ENCODE measurements around the gene ANKRA2.

Gene ANKRA2

DNA sequence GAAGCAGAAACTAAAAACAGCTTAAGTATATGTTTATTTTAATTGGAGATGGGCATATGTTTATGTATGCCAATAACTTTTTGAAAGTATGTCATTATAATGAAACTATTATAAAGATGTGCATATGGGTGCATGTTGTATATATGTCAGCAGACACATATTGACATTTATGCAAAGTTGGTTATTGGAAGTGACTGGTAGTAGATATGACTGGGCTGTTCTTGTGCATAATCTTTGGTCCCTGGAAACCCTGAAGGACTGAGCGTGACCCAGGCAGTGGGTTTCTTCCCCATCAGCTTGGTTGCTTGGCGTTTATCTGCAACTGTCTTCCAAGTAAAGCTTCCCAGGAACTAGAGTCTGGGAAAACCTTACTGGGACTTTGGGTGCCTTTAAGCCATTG is 25.7 kb downstream of the ANKRA2 start:
- Histone ChIP-seq H3K79me1 (ENCODE audit: low read length) (no peaks in the 10 kb centered on the region), H4K8ac (ENCODE audit: low read depth, low read length) (no peak overlapping the region), H4K91ac (ENCODE audit: low read depth, low read length) (no peak overlapping the region), H3K36me3 (ENCODE audit: control insufficient read depth in 1 of 2, insufficient read depth in 2 of 2, low read length in 2 of 2) (no peaks in the 10 kb centered on the region), H2AFZ (ENCODE audit: insufficient read depth, low read length, poor library complexity) (no peak overlapping the region), H3K9me3 (ENCODE audit: insufficient read depth, low read depth, low read length) (no peaks in the 10 kb centered on the region), H2BK12ac (ENCODE audit: low read length) (no peak overlapping the region), H3K79me2 (ENCODE audit: control insufficient read depth, insufficient read depth, low read length, poor library complexity) (no peaks in the 10 kb centered on the region), H3K18ac (ENCODE audit: low read length) (no peak overlapping the region), H2BK120ac (ENCODE audit: insufficient read depth, low read length, poor library complexity) (no peak overlapping the region), H3K27me3 (ENCODE audit: insufficient read depth, low read length) (no peaks in the 10 kb centered on the region), H3K4ac (ENCODE audit: low read depth, low read length) (no peak overlapping the region), H3K4me1 (ENCODE audit: control insufficient read depth in 1 of 2, insufficient read depth in 2 of 2, low read length in 2 of 2) (no peaks in the 10 kb centered on the region), H3K4me3 (ENCODE audit: low read depth, low read length) (no peak overlapping the region), H3K4me2 (ENCODE audit: low read length) (no peak overlapping the region), H3K27ac (ENCODE audit: low read depth, low read length) (no peak overlapping the region), H3K9ac (ENCODE audit: low read length) (no peak overlapping the region), H2AK5ac (ENCODE audit: low read length) (no peak overlapping the region), H3K14ac (ENCODE audit: low read length) (no peak overlapping the region), H2BK5ac (ENCODE audit: low read depth, low read length, poor library complexity) (no peak overlapping the region), H4K12ac (ENCODE audit: low read depth, low read length) (no peak overlapping the region), H3K23ac (ENCODE audit: low read length) (no peak overlapping the region)
- no peak for DNase-seq
- no CpG with 5 or more reads among the region's 2 CpGs for WGBS (ENCODE audit: extremely low coverage, insufficient coverage, insufficient read length)

DNA sequence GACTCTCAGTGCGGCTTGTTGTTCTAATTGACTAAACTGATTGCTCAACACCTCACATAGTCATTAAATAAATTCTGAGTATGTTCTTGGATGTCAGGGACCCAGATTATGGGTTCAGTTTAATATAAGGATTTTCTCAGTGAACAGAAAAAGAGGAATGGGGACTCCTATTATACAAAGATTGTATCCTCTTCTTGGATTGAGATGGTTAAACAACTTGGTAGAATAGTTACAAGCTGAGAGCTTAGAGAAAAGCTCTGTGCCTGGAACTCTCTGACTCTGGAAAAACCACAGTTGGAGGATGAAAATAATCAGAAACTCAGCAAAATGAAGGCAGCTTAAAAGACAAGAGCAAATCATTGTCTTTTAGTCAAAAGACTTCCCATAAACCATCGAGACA is 30.5 kb downstream of the ANKRA2 start:
- Histone ChIP-seq H4K8ac (ENCODE audit: low read depth, low read length) (no peak overlapping the region), H3K14ac (ENCODE audit: low read length) (no peak overlapping the region), H2AK5ac (ENCODE audit: low read length) (no peak overlapping the region), H4K12ac (ENCODE audit: low read depth, low read length) (no peak overlapping the region), H4K91ac (ENCODE audit: low read depth, low read length) (no peak overlapping the region), H2BK5ac (ENCODE audit: low read depth, low read length, poor library complexity) (no peak overlapping the region), H3K27ac (ENCODE audit: low read depth, low read length) (no peak overlapping the region), H3K79me2 (ENCODE audit: control insufficient read depth, insufficient read depth, low read length, poor library complexity) (no peaks in the 10 kb centered on the region), H3K36me3 (ENCODE audit: control insufficient read depth in 1 of 2, insufficient read depth in 2 of 2, low read length in 2 of 2) (no peaks in the 10 kb centered on the region), H3K4me2 (ENCODE audit: low read length) (no peak overlapping the region), H3K4me1 (ENCODE audit: control insufficient read depth in 1 of 2, insufficient read depth in 2 of 2, low read length in 2 of 2) (no peaks in the 10 kb centered on the region), H3K4me3 (ENCODE audit: low read depth, low read length) (no peak overlapping the region), H3K18ac (ENCODE audit: low read length) (no peak overlapping the region), H3K9ac (ENCODE audit: low read length) (no peak overlapping the region), H2BK120ac (ENCODE audit: insufficient read depth, low read length, poor library complexity) (no peak overlapping the region), H2AFZ (ENCODE audit: insufficient read depth, low read length, poor library complexity) (no peak overlapping the region), H3K4ac (ENCODE audit: low read depth, low read length) (no peak overlapping the region), H3K79me1 (ENCODE audit: low read length) (no peaks in the 10 kb centered on the region), H3K23ac (ENCODE audit: low read length) (no peak overlapping the region), H3K27me3 (ENCODE audit: insufficient read depth, low read length) (no peaks in the 10 kb centered on the region), H2BK12ac (ENCODE audit: low read length) (no peak overlapping the region), H3K9me3 (ENCODE audit: insufficient read depth, low read depth, low read length) (no peaks in the 10 kb centered on the region)
- DNase-seq = no peak
- no CpG with 5 or more reads among the region's 2 CpGs for WGBS (ENCODE audit: extremely low coverage, insufficient coverage, insufficient read length)

DNA sequence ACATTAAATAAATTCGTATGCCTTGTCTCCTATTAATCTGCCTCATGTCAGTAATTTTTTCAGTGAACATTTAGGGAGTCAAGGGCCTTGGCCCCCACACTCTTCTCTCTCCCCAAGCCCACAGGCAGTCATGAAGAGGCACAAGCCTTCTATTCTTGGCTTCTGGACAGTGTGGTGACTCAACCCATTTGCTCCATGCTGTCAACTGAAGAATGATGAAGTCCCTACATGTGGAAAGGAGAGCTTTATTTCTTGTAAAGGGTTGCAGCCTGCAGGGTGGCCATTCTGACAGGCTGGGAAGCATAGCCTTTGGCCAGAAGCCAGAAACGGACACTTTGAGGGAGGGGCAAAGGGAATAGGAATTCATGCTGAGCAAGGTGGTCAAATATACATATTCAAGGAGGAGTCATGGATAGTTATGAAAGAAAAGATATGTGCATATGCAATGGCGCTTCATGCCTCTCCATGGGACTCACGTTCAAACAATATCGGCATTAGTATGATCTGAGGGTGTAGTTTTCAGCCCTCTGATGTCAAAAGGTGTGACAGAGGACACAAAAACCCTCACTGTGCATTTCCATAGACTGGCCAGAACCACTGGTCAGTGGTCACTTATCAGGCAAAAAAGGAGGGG is 31.3 kb downstream of the ANKRA2 start:
- no CpG with 5 or more reads among the region's 5 CpGs for WGBS (ENCODE audit: extremely low coverage, insufficient coverage, insufficient read length)
- Histone ChIP-seq H4K91ac (ENCODE audit: low read depth, low read length) (no peak overlapping the region), H3K36me3 (ENCODE audit: control insufficient read depth in 1 of 2, insufficient read depth in 2 of 2, low read length in 2 of 2) (no peaks in the 10 kb centered on the region)

DNA sequence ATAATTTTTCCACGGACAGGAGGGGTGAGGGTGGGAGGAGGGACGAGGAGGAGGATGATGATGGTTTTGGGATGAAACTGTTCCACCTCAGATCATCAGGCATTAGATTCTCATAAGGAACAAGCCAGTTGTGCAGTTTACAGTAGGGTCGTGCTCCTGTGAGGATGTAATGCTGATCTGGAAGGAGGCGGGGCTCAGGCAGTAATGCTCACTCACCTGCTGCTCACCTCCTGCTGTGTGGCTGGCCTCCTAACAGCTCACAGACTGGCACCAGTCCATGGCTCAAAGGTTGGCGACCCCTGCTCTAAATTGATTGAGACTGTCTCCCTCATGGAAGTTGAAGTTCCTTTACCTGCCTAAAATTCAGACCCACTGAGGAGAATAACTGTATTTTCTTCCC is 33.2 kb downstream of the ANKRA2 start:
- H3K27ac ChIP-seq (ENCODE audit: low read depth, low read length) = no peak overlapping the region
- H3K79me2 ChIP-seq (ENCODE audit: control insufficient read depth, insufficient read depth, low read length, poor library complexity) = no peaks in the 10 kb centered on the region
- H3K27me3 ChIP-seq (ENCODE audit: insufficient read depth, low read length) = no peaks in the 10 kb centered on the region
- H2AFZ ChIP-seq (ENCODE audit: insufficient read depth, low read length, poor library complexity) = no peak overlapping the region
- H3K4me3 ChIP-seq (ENCODE audit: low read depth, low read length) = no peak overlapping the region
- no peak overlapping the region for H4K91ac ChIP-seq (ENCODE audit: low read depth, low read length)
- H3K23ac ChIP-seq (ENCODE audit: low read length) = no peak overlapping the region
- H3K4ac ChIP-seq (ENCODE audit: low read depth, low read length) = no peak overlapping the region
- H3K4me2 ChIP-seq (ENCODE audit: low read length) = no peak overlapping the region
- no peak overlapping the region for H4K8ac ChIP-seq (ENCODE audit: low read depth, low read length)
- H3K18ac ChIP-seq (ENCODE audit: low read length) = no peak overlapping the region
- H2AK5ac ChIP-seq (ENCODE audit: low read length) = no peak overlapping the region
- no CpG with 5 or more reads among the region's 5 CpGs for WGBS (ENCODE audit: extremely low coverage, insufficient coverage, insufficient read length)
- no peak overlapping the region for H2BK12ac ChIP-seq (ENCODE audit: low read length)
- no peaks in the 10 kb centered on the region for H3K4me1 ChIP-seq (ENCODE audit: control insufficient read depth in 1 of 2, insufficient read depth in 2 of 2, low read length in 2 of 2)
- no peak overlapping the region for H2BK5ac ChIP-seq (ENCODE audit: low read depth, low read length, poor library complexity)
- no peaks in the 10 kb centered on the region for H3K79me1 ChIP-seq (ENCODE audit: low read length)
- H3K9me3 ChIP-seq (ENCODE audit: insufficient read depth, low read depth, low read length) = no peaks in the 10 kb centered on the region
- H2BK120ac ChIP-seq (ENCODE audit: insufficient read depth, low read length, poor library complexity) = no peak overlapping the region
- H3K36me3 ChIP-seq (ENCODE audit: control insufficient read depth in 1 of 2, insufficient read depth in 2 of 2, low read length in 2 of 2) = no peaks in the 10 kb centered on the region
- no peak overlapping the region for H3K14ac ChIP-seq (ENCODE audit: low read length)
- no peak overlapping the region for H4K12ac ChIP-seq (ENCODE audit: low read depth, low read length)
- H3K9ac ChIP-seq (ENCODE audit: low read length) = no peak overlapping the region
- no peak for DNase-seq

More for the DNA sequence above, 31.3 kb downstream of the ANKRA2 start:
- H2BK5ac ChIP-seq (ENCODE audit: low read depth, low read length, poor library complexity) = no peak overlapping the region
- H3K9ac ChIP-seq (ENCODE audit: low read length) = no peak overlapping the region
- H2BK120ac ChIP-seq (ENCODE audit: insufficient read depth, low read length, poor library complexity) = no peak overlapping the region
- H3K14ac ChIP-seq (ENCODE audit: low read length) = no peak overlapping the region
- H4K8ac ChIP-seq (ENCODE audit: low read depth, low read length) = no peak overlapping the region
- no peaks in the 10 kb centered on the region for H3K9me3 ChIP-seq (ENCODE audit: insufficient read depth, low read depth, low read length)
- no peak overlapping the region for H4K12ac ChIP-seq (ENCODE audit: low read depth, low read length)
- H3K79me1 ChIP-seq (ENCODE audit: low read length) = no peaks in the 10 kb centered on the region
- no peaks in the 10 kb centered on the region for H3K27me3 ChIP-seq (ENCODE audit: insufficient read depth, low read length)
- no peak overlapping the region for H3K4ac ChIP-seq (ENCODE audit: low read depth, low read length)
- no peaks in the 10 kb centered on the region for H3K4me1 ChIP-seq (ENCODE audit: control insufficient read depth in 1 of 2, insufficient read depth in 2 of 2, low read length in 2 of 2)
- no peak overlapping the region for H3K18ac ChIP-seq (ENCODE audit: low read length)
- no peak overlapping the region for H3K4me2 ChIP-seq (ENCODE audit: low read length)
- no peak overlapping the region for H3K23ac ChIP-seq (ENCODE audit: low read length)
- no peak overlapping the region for H3K4me3 ChIP-seq (ENCODE audit: low read depth, low read length)
- no peak overlapping the region for H2BK12ac ChIP-seq (ENCODE audit: low read length)
- no peak overlapping the region for H2AK5ac ChIP-seq (ENCODE audit: low read length)
- H3K79me2 ChIP-seq (ENCODE audit: control insufficient read depth, insufficient read depth, low read length, poor library complexity) = no peaks in the 10 kb centered on the region
- DNase-seq = no peak
- no peak overlapping the region for H3K27ac ChIP-seq (ENCODE audit: low read depth, low read length)
- no peak overlapping the region for H2AFZ ChIP-seq (ENCODE audit: insufficient read depth, low read length, poor library complexity)

Measured in trophoblast cell (in vitro differentiated cells and primary cell).